ENCODE measurements around the gene FAM83D. TPM values are rescaled to one million over a fixed set of nuclear protein-coding genes. Genes with fewer than 3 reads are reported as not detected.

The FAM83D gene
- polyA plus RNA-seq, 1 donor from 2014 or later = 0.48 TPM

DNA sequence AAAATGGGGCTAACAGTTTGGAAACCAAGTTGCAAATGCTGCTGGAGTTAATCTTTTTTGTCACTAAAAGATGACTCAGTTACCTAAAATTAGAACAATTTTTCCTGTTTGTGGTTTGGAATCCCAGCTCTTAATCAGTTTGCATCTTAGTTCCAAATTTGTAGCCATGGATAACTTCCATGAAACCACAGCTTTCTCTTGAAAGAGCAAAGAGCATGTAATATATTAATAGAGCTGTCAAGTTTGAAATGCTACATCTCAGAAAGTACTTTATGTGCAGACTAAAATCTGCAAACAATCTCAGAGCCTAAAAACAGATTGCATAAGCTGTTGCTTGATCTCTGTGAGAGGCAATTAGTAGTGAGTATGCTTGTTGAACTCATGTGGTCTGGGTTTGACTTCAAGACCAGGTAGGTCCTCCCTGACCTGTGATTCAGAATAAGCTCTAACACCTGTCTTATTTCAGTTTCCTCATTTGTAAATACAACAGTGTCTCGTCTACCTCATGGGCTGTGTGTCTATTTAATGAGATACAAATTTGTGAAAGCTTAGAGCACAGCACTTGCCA, 59.5 kb downstream of the FAM83D start:
- Histone ChIP-seq H2AFZ (ENCODE audit: low read depth, low read length) (no peak overlapping the region), H3F3A (ENCODE audit: insufficient read depth, low read length, poor library complexity, severe bottlenecking) (no peaks in the 10 kb centered on the region), H3K9ac (ENCODE audit: low read length) (no peak overlapping the region), H3K4me3 (ENCODE audit: low read length) (no peak overlapping the region), H3K27me3 (ENCODE audit: insufficient read depth, low read depth, low read length) (no peaks in the 10 kb centered on the region), H3K4me2 (ENCODE audit: low read length) (no peak overlapping the region), H3K36me3 (ENCODE audit: insufficient read depth, low read length) (no peaks in the 10 kb centered on the region), H3K9me2 (ENCODE audit: insufficient read depth, low read length) (no peaks in the 10 kb centered on the region), H4K20me1 (ENCODE audit: insufficient read depth) (no peaks in the 10 kb centered on the region), H3K9me3 (ENCODE audit: low read length) (no peaks in the 10 kb centered on the region), H3K27ac (ENCODE audit: low read length) (no peak overlapping the region), H3K79me2 (replicated peaks; ENCODE audit: insufficient read depth, low read length) (no peaks in the 10 kb centered on the region)
- no peak for TF ChIP-seq EP300 (conservative IDR thresholded peaks at IDR 0.05; ENCODE audit: poor library complexity, severe bottlenecking)
- no peak for TF ChIP-seq POLR2AphosphoS5 (IDR thresholded peaks at IDR 0.05)
- TF ChIP-seq TAF1 (IDR thresholded peaks at IDR 0.05; ENCODE audit: low read depth) = no peak
- TF ChIP-seq MXI1 (conservative IDR thresholded peaks at IDR 0.05; ENCODE audit: poor library complexity, severe bottlenecking) = no peak
- TF ChIP-seq SMC3 (conservative IDR thresholded peaks at IDR 0.05; ENCODE audit: poor library complexity) = no peak
- TF ChIP-seq, protein P1, sequence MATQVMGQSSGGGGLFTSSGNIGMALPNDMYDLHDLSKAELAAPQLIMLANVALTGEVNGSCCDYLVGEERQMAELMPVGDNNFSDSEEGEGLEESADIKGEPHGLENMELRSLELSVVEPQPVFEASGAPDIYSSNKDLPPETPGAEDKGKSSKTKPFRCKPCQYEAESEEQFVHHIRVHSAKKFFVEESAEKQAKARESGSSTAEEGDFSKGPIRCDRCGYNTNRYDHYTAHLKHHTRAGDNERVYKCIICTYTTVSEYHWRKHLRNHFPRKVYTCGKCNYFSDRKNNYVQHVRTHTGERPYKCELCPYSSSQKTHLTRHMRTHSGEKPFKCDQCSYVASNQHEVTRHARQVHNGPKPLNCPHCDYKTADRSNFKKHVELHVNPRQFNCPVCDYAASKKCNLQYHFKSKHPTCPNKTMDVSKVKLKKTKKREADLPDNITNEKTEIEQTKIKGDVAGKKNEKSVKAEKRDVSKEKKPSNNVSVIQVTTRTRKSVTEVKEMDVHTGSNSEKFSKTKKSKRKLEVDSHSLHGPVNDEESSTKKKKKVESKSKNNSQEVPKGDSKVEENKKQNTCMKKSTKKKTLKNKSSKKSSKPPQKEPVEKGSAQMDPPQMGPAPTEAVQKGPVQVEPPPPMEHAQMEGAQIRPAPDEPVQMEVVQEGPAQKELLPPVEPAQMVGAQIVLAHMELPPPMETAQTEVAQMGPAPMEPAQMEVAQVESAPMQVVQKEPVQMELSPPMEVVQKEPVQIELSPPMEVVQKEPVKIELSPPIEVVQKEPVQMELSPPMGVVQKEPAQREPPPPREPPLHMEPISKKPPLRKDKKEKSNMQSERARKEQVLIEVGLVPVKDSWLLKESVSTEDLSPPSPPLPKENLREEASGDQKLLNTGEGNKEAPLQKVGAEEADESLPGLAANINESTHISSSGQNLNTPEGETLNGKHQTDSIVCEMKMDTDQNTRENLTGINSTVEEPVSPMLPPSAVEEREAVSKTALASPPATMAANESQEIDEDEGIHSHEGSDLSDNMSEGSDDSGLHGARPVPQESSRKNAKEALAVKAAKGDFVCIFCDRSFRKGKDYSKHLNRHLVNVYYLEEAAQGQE (IDR thresholded peaks at IDR 0.05; ENCODE audit: borderline replicate concordance) = no peak
- no peak for TF ChIP-seq EZH2 (IDR thresholded peaks at IDR 0.05; ENCODE audit: borderline replicate concordance, insufficient read depth, low read length, poor library complexity, severe bottlenecking)
- TF ChIP-seq, protein P2, sequence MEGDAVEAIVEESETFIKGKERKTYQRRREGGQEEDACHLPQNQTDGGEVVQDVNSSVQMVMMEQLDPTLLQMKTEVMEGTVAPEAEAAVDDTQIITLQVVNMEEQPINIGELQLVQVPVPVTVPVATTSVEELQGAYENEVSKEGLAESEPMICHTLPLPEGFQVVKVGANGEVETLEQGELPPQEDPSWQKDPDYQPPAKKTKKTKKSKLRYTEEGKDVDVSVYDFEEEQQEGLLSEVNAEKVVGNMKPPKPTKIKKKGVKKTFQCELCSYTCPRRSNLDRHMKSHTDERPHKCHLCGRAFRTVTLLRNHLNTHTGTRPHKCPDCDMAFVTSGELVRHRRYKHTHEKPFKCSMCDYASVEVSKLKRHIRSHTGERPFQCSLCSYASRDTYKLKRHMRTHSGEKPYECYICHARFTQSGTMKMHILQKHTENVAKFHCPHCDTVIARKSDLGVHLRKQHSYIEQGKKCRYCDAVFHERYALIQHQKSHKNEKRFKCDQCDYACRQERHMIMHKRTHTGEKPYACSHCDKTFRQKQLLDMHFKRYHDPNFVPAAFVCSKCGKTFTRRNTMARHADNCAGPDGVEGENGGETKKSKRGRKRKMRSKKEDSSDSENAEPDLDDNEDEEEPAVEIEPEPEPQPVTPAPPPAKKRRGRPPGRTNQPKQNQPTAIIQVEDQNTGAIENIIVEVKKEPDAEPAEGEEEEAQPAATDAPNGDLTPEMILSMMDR (IDR thresholded peaks at IDR 0.05; ENCODE audit: poor library complexity, severe bottlenecking) = no peak
- TF ChIP-seq RAD21 (conservative IDR thresholded peaks at IDR 0.05) = no peak

- H3F3A ChIP-seq (ENCODE audit: insufficient read depth, low read length, poor library complexity, severe bottlenecking) = no peaks in the 10 kb centered on the region
Measured at GRCh38 chr20:38986663-38987062, 60.4 kb downstream of the FAM83D start.

More at GRCh38 chr20:38986663-38987062, 60.4 kb downstream of the FAM83D start:
- H3K79me2 ChIP-seq (replicated peaks; ENCODE audit: insufficient read depth, low read length) = no peaks in the 10 kb centered on the region
- no peaks in the 10 kb centered on the region for H3K9me3 ChIP-seq (ENCODE audit: low read length)
- H3K27me3 ChIP-seq (ENCODE audit: insufficient read depth, low read depth, low read length) = no peaks in the 10 kb centered on the region
- TF ChIP-seq MXI1 (conservative IDR thresholded peaks at IDR 0.05; ENCODE audit: poor library complexity, severe bottlenecking) (no peak), POLR2AphosphoS5 (IDR thresholded peaks at IDR 0.05) (no peak), RAD21 (conservative IDR thresholded peaks at IDR 0.05) (no peak), EZH2 (IDR thresholded peaks at IDR 0.05; ENCODE audit: borderline replicate concordance, insufficient read depth, low read length, poor library complexity, severe bottlenecking) (no peak), SMC3 (conservative IDR thresholded peaks at IDR 0.05; ENCODE audit: poor library complexity) (no peak), EP300 (conservative IDR thresholded peaks at IDR 0.05; ENCODE audit: poor library complexity, severe bottlenecking) (no peak), TAF1 (IDR thresholded peaks at IDR 0.05; ENCODE audit: low read depth) (no peak)
- TF ChIP-seq, protein P1 (IDR thresholded peaks at IDR 0.05; ENCODE audit: borderline replicate concordance) = no peak
- TF ChIP-seq, protein P2 (IDR thresholded peaks at IDR 0.05; ENCODE audit: poor library complexity, severe bottlenecking) = no peak
- H3K9me2 ChIP-seq (ENCODE audit: insufficient read depth, low read length) = no peaks in the 10 kb centered on the region
- H3K27ac ChIP-seq (ENCODE audit: low read length) = no peak overlapping the region
- no peak overlapping the region for H2AFZ ChIP-seq (ENCODE audit: low read depth, low read length)
- H3K4me3 ChIP-seq (ENCODE audit: low read length) = no peak overlapping the region
- no peak overlapping the region for H3K4me2 ChIP-seq (ENCODE audit: low read length)
- H3K9ac ChIP-seq (ENCODE audit: low read length) = no peak overlapping the region
- H3K36me3 ChIP-seq (ENCODE audit: insufficient read depth, low read length) = no peaks in the 10 kb centered on the region
- no peaks in the 10 kb centered on the region for H4K20me1 ChIP-seq (ENCODE audit: insufficient read depth)
